HCEC 1CT (cell line): ENCODE results near the gene KDM2B.
"Not testable (repeated sequence)": the region's sequence is repeated elsewhere in the genome, so short reads cannot be mapped to it uniquely, and the experiment has no call there.

ENCODE experiments used
- DNase-seq: peaks from one replicate; pipeline ENCODE4 v3.0.0-alpha.2; 2017

Gene KDM2B

DNA sequence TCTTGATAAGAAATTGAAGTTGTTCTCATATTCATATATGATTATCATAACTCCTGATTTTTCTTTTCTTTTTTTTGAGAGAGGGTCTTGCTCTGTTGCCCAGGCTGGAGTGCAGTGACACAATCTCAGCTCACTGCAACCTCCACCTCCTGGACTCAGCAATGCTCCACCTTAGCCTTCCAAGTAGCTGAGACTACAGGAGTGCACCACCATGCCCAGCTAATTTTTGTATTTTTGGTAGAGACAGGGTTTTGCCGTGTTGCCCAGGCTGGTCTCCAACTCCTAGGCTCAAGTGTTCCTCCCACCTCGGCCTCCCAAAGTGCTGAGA lies 2.5 kb upstream of the KDM2B start:
- not testable (repeated sequence) for DNase-seq

DNA sequence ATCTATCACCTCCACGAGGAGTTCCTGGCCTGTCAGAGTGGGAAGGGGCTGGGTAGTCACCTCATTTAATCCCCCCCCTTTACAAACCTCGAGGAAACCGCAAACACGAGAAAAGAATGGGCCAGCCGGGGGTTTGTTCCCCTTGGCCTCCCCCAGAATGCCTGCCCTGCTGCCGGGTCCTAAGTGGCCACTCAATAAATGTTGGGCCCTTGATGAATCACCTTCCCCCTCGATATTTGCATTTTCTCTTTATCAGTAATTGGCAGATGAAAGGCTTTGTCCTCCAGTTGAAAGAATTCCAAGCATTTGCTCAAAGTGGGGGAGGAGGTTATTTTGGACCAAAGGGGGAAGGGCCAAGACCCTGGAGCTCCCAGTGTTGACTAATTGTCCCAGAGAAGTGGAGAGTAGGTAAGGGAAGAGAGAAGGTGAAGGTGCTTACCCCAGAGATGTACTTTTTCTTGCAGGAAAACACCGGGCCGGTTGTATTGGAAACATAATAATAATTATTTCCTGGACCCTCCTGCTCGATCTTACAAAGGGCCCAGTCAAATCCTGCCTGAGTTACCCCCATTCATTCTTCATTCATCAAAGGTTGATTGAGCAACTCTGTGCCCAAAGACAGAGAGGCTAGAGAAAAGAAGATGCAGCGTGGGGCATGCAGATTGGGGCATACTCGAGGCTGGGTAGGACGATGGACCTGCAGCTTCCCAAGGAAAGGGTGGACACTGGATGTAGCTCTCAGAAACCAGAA lies 1.9 kb upstream of the KDM2B start:
- no peak for DNase-seq

DNA sequence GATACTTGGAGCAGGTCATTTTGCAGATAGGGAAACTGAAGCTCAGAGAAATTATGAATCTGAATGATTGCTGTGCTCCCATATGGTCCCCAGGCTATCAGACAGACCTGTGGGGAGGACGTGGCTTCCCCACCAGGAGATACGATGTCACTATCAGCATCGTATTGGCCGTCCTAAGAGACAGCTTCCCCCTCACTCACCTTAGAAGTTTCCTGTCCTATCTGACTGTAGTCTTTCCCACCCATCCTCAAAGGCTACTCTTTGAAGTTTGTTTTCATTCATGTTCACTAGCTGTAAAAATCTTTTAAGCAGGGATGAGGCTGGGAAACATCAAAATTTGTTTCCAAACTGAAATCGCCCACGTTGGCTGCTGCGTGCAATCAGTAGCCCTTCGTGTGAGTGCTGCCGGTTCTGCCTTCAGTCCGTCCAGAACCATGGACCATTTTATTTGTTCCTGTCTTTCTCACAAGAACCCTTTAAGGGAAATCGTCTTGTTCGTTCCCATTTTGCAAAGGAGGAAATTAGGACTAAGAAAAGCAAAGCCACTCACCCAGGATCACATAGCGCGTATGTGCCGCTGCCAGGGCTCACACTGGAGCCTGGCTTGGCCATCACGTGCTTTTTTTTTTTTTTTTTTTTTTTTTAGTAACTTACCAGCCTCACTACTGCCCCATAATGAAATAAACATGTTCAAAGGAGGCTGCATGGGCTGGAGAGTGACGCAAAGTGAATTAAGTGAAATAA lies 1.0 kb upstream of the KDM2B start:
- DNase-seq: no peak

DNA sequence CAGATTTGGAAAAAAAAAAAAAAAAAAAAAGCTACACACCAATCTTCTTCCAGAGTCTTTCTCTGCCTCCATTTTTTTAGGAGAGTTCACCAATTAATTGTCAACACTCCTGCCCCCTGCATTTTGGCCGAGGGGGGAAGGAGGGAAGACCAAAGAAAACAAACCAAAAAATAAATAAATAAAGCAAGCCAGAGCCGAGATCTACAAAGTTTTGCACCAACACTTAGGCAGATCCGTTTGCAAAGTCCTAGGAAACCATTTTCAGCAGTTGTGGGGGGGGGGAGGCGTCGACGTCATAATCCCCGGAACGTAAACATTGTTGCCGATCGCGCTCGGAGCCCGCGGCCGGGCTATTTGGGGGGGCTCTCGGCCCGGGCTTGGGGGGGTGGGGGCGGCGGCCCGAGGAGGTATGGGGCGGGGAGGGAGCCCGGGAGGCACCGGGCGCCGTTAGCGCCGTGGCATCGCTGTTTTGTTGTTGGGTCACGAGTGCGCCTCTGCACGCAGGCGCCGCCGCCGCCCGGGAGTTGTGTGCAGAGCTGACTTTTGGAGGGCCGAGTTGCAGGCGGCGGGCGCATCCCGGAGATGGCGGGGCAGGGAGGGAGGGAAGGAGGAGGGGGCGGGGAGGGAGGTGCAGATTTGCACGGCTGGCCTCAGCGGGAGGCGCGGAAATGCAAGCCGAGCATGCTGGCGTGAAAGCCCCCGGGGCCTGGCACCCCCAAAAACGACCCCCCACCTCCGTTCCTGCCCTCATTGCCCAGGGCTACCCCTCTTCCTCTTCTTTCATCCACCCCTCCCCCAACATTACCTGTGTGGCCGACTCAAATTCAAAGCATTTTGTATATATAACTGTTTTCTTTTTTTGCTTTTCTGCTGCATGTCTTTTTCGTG lies 598 bp downstream of the KDM2B start:
- DNase-seq: peak; percentile 75

DNA sequence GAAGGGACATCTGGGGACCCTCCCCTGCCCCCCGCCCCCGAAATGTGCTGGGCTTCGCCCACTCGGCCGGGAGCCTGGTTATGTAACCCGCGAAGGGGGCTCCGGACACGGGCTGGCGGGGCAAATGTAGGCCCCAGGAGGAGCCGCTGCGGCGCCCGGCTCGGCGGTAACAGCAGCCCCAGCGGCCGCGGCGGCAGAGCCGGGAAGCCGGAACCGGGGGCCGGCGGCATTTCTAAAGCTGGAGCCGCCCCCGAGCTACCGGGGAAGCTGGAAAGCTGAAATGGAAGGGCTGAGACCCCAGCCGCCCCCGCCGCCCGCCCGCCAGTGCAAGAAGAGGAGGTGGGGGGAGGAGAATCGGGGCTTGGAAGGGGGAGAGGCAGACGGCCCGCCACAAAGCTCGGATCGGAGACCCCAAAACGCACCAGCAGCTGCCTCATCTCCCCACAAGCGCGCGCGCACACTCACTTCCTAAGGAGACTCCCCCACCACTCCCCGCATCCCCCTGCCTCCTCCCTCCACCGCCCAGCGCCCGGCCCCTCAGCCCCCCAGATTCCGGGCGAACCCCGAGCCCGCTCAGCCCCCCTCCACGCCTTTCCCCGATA lies 1.5 kb downstream of the KDM2B start:
- peak; percentile 33 for DNase-seq

DNA sequence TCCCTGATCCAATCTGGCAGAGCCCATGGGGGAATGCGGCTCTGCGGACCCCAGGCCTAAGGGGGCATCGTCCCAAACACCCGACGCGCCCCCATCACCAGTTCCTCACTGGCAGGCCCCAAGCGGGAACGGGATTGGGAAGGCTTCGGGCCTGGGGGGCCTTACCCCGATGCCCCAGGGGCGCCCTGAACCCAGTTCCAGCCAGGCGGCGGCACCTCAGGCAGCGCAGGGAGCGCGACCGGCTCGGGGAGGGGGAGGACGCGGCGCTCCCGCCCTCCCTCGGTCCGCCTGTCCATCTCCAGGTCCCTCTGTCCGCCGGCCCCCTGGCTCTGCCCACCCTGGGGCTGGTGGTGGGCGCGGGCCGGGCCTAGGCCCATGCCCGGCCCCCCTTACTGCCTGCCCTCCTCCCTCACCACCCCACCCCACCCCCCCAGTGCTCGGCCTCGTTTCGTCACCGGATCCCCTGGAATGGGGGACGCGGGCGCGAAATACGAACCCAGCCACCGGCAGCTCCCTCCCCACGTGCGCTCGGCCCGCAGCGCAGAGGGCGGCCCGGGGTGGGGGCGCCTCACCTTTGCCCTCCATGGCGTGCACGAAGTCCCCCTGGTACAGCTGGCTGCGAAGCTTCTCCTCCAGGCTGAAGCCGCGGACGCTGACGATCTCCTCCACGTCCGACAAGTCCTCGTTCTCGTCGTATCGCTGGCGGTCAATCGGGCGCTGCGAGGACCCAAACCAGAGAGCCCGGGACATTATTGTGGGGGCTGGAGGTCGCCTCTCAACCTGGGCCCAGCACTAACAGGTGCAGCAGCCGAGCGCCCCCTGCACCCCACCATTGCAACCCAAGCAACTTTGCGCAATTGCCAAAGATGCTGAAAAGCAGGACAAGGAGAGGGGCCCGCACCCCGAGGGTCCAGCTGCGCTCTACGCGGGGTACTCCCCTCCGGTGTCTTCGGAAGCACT lies 2.3 kb downstream of the KDM2B start:
- DNase-seq: no peak

DNA sequence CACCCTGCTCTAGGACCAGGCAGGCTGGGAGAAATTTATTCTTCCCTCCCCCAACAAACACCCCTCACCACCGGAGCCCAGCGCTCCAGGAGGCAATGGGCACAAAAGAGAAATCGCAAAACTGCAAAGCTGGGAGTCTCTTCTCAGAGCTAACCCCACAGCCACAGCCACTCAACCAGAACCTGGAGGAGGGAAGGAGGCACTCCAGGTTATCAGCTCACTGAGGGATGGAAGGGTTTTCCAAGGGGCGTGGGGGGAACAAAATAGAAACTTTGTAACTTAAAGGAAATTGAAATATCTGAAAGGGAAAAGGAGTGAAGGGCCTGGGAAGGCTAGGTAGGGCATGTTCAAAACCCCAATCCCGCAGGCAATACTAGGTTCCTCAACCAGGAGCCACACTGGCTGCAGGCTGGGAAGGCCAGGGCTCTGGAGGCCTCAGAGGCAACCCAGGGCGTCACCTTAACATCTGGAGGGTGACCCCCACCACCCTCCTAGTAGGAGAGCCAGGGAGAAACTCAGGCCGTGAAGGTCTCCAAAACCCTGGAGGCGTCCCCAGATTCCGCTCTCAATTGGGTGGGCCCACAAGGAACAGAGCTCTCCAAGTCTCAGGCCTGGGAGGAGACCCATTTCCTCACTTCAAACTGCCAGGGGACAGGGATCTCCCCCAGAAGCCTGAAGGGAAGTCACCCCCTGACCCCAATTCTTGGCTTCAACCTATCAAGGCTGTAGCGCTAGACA lies 3.2 kb downstream of the KDM2B start:
- no peak for DNase-seq

DNA sequence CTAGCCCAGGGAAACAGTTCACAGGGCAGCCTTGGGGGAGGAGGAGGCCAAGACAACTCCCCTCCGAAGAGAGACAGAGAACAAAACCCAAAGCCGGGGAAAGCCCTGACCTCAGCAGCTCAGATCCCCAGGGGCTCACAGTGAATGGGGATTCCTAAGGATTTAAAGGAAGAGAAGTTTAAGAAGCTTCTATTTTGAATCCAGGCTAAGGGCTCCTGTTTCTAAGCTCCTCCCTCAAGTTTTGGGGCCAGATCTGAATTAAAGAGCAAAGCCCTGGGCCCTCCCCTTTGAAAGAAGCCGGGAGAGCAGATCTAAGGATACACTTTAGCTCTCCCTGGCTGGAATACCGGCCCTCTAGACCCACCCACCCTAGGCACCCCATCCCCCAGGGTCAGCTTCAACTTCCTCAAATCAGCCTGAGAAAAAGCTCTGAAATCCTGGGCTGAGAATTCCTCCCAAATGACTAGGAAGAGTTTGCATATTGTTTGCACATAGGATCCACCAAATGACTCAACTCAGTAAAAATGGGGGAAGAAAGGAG lies 3.9 kb downstream of the KDM2B start:
- DNase-seq: peak; percentile 87

DNA sequence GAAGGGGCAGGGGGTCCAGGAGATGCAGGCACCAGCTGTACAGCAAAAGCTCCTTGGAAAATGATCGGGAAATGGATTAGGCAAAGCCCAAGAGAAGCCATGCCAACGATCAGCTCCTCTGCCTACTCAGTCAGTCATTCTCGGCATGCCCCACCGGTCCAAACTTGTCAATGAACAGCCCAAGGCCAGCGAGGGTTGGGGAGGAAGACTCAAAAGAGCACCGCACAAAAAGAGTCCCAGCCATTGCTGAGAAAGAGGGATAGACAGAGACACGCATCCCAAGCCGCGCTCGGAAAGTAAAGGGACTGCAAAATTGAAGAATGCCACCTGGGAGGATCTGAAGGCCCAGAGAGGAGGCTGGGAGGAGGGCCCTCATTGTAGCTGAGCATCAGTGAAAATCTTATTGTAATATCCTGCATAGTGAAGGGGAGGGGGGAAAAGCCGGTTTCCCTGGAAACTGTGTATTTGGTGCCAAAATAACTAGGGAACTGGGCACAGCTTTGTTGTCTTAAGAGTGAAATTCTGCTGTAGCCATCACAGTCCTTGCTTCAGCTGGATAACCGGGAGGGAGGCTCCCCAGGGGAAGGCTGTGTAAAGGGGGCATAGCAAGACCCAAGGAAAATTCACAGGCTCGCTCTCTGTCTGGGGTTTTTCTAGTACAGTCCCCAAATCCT lies 4.7 kb downstream of the KDM2B start:
- no peak for DNase-seq

DNA sequence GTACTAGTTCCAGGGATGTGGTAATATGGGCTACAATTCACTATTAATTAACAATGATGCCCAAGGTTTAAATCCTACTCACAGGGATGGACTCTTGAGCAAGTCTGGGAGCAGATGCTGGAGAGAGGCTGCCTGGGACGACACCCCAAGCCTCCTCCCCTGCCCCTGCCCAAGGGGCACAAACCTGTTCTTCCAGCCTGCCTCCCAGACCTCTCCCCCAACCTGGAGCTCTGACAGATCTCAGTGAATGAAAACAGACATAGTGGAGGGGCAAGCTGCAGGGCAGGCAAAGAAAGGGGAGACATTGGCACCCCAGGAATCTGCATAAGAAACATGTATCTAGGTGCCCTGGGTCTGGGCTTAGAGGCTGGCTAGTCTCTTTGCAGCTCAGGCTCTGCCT lies 5.8 kb downstream of the KDM2B start:
- no peak for DNase-seq

DNA sequence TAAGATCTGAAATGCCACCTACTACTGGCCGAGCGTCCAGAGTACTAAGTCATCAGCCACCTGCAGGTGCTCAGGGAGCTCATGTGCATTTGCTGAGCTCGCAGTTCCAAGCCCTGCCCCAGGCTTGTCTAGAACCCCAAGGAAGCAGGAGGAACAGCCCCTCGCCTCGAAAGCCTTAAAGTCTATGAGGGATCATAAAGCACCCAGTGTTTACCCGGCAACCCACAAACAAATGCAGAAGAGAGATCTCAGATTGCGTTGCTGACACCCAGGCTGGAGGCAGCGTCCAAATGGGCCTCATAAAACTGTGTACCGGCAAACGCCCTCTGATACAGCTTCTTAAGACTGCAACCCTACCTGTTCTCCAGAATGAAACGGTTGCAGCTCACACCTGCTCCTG lies 6.8 kb downstream of the KDM2B start:
- no peak for DNase-seq

DNA sequence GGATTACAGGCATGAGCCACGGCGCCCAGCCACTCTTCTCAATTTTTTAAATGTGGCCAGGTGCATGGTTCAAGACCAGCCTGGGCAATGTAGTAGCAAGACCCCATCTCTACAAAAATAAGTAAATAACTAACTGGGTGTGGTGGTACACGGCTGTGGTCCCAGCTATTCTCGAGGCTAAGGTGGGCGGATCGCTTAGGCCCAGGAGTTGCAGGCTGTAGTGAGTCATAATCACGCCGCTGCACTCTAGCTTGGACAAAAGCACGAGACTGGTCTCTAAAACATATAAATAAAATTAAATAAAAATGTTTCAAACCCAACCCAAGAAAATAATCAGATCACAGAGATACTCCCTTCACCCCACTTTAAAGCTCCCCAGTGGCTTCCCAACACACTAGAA lies 8.9 kb downstream of the KDM2B start:
- no peak for DNase-seq

DNA sequence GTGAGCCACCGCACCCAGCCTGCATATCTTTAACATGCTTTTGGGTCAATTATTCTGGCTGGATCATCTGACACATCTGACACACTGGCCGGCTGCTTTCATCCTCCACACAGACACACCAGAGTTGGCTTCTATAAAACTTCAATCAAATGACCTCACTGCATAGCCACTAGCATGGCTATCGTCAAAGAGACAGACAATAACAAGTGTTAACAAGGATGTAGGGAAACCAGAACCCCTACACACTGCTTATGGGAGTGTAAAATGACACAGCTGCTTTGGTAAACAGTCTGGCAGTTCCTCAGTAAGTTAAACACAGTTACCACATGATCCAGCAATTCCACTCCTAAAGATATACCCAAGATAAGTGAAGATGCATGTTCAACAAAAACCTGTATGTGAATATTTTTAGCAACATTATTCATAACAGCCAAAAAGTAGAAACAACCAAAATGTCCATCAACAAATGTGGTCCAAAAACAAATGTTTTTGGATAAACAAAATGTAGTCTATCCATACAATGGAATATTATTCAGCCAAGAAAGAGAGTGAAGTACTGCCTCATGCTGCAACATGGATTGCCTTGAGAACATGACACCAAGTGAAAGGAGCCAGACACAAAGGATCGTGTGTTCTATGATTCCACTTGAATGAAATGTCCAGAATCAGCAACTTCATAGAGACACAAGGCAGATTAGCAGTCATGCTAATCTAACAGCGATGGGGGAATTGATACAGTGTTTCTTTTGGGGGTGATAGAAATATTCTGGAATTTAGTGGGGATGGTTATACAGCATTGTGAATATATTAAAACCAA lies 10.1 kb downstream of the KDM2B start:
- DNase-seq: no peak

DNA sequence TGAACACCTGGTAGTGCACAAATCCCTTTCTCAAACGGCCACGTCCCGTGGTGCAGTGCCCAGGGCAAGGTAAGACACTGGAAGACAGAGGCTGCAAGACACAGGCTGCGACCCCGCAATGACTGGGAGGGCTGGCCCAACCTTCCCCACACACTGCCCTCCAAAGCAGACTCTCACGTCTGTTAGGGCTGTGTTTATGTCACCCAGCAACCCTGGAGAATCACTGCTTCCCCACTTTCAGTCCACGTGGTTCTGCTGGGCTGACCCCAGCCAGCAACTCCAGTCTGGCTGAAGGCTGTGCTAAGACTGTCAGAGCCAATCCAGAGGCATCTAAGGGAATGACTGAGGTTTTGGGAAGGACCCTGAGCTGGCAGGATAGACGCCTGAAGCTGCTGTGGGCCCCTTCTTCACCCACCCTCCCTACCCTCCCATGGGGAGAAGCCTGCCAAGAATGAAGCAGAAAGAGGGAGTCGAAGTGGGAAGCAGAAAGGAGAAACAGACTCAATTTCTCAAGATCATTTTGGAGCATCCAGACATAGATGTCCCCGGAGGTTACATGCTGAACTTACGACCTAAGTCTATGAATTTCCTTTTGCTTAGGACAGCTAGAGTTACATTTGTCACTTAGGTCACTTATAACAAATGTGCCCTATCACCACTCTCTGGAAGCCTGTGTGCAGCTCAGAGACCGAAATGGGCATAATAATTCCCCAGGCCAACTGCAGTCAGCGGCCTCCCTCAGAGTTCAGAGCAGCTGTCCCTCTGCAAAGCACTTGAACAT lies 11.7 kb downstream of the KDM2B start:
- no peak for DNase-seq

DNA sequence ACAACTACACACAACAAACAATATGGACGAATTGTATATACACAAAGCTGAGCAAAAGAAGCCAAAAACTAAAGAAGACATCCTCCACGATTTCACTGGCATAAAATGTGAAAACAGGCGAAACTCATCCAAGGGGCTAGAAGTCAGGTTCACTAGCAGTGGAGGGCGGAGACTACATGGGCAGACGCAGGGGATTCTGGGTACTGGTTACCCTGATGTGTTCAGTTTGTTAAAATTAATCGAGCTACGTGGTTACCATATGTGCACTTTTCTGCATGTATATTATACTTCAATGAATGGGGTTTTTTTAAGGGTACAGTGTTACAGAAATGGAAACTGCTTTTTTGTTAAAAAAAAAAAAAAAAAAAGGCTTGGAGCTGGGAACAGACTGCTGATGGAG lies 12.3 kb downstream of the KDM2B start:
- no peak for DNase-seq

DNA sequence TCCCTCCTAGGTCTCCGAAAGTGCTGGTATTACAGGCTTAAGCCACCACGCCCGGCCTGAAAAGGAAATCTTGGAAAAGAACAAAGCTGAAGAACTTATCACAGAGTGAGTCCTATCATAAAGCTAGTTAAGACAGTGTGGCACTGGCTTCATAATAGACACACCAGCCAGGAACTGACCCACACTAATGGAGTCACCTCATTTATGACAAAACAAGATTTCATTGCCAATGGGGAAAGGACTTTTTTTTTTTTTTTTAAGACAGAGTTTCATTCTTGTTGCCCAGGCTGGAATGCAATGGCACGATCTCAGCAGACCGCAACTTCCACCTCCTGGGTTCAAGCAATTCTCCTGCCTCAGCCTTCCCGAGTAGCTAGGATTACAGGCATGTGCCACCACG lies 15.7 kb downstream of the KDM2B start:
- no peak for DNase-seq

DNA sequence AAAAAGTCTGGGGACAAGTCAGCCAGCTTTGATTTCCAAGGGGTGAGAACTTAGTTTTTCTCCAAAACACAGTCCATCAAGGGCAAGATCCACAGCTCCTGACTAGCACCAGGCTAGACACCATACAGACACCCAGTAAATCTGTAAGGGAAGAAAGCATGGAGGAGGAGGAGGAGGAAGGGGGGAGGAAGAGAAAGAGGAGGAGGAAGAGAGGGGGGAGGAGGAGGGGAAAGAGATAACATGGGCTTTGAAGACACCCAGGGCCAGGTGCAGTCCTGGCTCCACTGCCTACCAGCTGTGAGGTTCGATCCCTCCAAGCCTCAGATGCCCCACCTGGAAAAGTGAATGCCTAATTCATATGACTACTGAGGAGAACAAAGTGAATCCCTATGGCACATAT lies 18.3 kb downstream of the KDM2B start:
- no peak for DNase-seq

DNA sequence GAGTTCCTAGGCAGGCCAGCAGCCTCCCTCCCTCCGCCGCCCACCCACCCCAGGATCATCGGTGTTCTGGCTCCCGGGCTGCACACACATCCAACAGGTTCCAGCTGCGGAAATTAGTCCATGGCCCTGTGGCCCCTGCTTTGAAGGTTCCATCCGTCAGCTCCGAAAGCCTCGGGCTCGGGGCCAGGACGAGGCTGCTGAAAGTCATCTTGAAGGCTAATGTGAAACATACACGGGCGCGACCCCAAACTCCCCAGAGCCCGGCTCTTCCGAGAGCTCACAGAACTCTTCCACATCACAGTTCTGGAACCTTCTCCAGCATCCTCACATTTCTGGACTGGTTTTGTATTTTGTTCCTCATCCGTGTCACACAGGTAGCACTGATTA lies 19.8 kb downstream of the KDM2B start:
- DNase-seq: no peak
